Urinary bladder (tissue), 4 donors: Measurements from ENCODE around the gene ALOXE3. TPM values are rescaled to one million over a fixed set of nuclear protein-coding genes. Genes with fewer than 3 reads are reported as not detected.
"Not testable (repeated sequence)": the region's sequence is repeated elsewhere in the genome, so short reads cannot be mapped to it uniquely, and the experiment has no call there.

ENCODE experiments used
- DNase-seq: peaks from one replicate; pipeline ENCODE4 v3.0.0-alpha.2; 2015; ENCODE audit errors: extremely low spot score
- H3K27ac ChIP-seq: one replicate; pipeline ENCODE4 v1.5.1; 2013; ENCODE audit warnings: low read depth, mild to moderate bottlenecking, moderate library complexity
- H3K36me3 ChIP-seq: one replicate; pipeline ENCODE4 v1.6.1; 2013; ENCODE audit warnings: mild to moderate bottlenecking, moderate library complexity; ENCODE audit not compliant: insufficient read depth
- H3K4me1 ChIP-seq: one replicate; pipeline ENCODE4 v1.6.1; 2013; ENCODE audit warnings: mild to moderate bottlenecking, moderate library complexity; ENCODE audit not compliant: insufficient read depth
- H3K4me3 ChIP-seq: one replicate; pipeline ENCODE4 v1.5.1; 2013; ENCODE audit warnings: low read depth, low read length
- WGBS: extraction: QIAGEN DNeasy Blood & Tissue Kit; methylation state at CpG from one replicate; pipeline ENCODE4 v1.1.7; 2013; 5-methylcytosine and 5-hydroxymethylcytosine counted together
- polyA plus RNA-seq: library from polyadenylated mRNA; stranded (reverse); fragments of 200-250 nt; gene quantifications from one replicate; pipeline ENCODE4 v1.2.3, GENCODE V29; 2013
- total RNA-seq: library from RNA; depleted of rRNA; stranded (reverse); fragments of >200 nt; gene quantifications from one replicate; pipeline ENCODE4 v1.2.3, GENCODE V29; 2014
- donor health status: healthy with polysubstance abuse.
- donor health status: healthy.

The ALOXE3 gene
- total and polyA plus RNA-seq, 2 donors, result not detected

- no peak overlapping the region for H3K27ac ChIP-seq
- no peak overlapping the region for H3K4me3 ChIP-seq
- no peaks in the 10 kb centered on the region for H3K36me3 ChIP-seq
- no peaks in the 10 kb centered on the region for H3K4me1 ChIP-seq
- no peak for DNase-seq
- 65% methylated on average over 15 of the region's 15 CpGs for WGBS
These were observed 51.2 kb downstream of the ALOXE3 start for GRCh38 chr17:8066841-8067775.

GRCh38 chr17:8064561-8065019, 53.7 kb downstream of the ALOXE3 start:
- H3K27ac ChIP-seq, result no peak overlapping the region
- no peak for DNase-seq
- H3K4me1 ChIP-seq, result no peaks in the 10 kb centered on the region
- H3K36me3 ChIP-seq, result no peaks in the 10 kb centered on the region
- H3K4me3 ChIP-seq, result no peak overlapping the region
- 38% methylated on average over 6 of the region's 6 CpGs for WGBS

- no peaks in the 10 kb centered on the region for H3K4me1 ChIP-seq
- WGBS, result 5% methylated on average over 25 of the region's 28 CpGs
- H3K27ac ChIP-seq, result no peak overlapping the region
- H3K4me3 ChIP-seq, result no peak overlapping the region
- DNase-seq, result no peak
- no peaks in the 10 kb centered on the region for H3K36me3 ChIP-seq
These were observed 54.4 kb downstream of the ALOXE3 start for GRCh38 chr17:8063761-8064534.

GRCh38 chr17:8062807-8063483, 55.4 kb downstream of the ALOXE3 start:
- H3K4me1 ChIP-seq, result no peaks in the 10 kb centered on the region
- DNase-seq, result no peak
- H3K27ac ChIP-seq, result no peak overlapping the region
- no peak overlapping the region for H3K4me3 ChIP-seq
- 4% methylated on average over 15 of the region's 15 CpGs for WGBS
- H3K36me3 ChIP-seq, result no peaks in the 10 kb centered on the region

- Histone ChIP-seq H3K4me1 (no peaks in the 10 kb centered on the region), H3K27ac (no peak overlapping the region), H3K36me3 (no peaks in the 10 kb centered on the region), H3K4me3 (no peak overlapping the region)
- peak; percentile 49 for DNase-seq
- 8% methylated on average over 8 of the region's 8 CpGs for WGBS
These were observed 55.9 kb downstream of the ALOXE3 start for GRCh38 chr17:8062435-8062806.

- WGBS, result 34% methylated on average over 8 of the region's 8 CpGs
- H3K27ac ChIP-seq, DNase-seq, H3K4me1 ChIP-seq, H3K36me3 ChIP-seq, H3K4me3 ChIP-seq: not testable (repeated sequence)
These were observed 56.5 kb downstream of the ALOXE3 start for GRCh38 chr17:8061851-8062250.

- peak; percentile 76 for DNase-seq
- 7% methylated on average over 10 of the region's 10 CpGs for WGBS
- Histone ChIP-seq H3K27ac (no peak overlapping the region), H3K4me1 (peaks cover 3% of the 10 kb centered on the region), H3K4me3 (no peak overlapping the region), H3K36me3 (no peaks in the 10 kb centered on the region)
These were observed 58.0 kb downstream of the ALOXE3 start for GRCh38 chr17:8060274-8060673.

GRCh38 chr17:8059131-8059530, 59.2 kb downstream of the ALOXE3 start:
- no peak overlapping the region for H3K4me3 ChIP-seq
- H3K36me3 ChIP-seq, result no peaks in the 10 kb centered on the region
- H3K27ac ChIP-seq, result no peak overlapping the region
- peaks cover 3% of the 10 kb centered on the region for H3K4me1 ChIP-seq
- DNase-seq, result no peak
- WGBS, result 18% methylated on average over 7 of the region's 7 CpGs

- 4% methylated on average over 14 of the region's 14 CpGs for WGBS
- H3K27ac ChIP-seq, result no peak overlapping the region
- H3K4me3 ChIP-seq, result no peak overlapping the region
- H3K36me3 ChIP-seq, result no peaks in the 10 kb centered on the region
- H3K4me1 ChIP-seq, result peaks cover 3% of the 10 kb centered on the region
- peak; percentile 64 for DNase-seq
These were observed 60.6 kb downstream of the ALOXE3 start for GRCh38 chr17:8057691-8058114.

- DNase-seq, result no peak
- Histone ChIP-seq H3K4me3 (no peak overlapping the region), H3K4me1 (peaks cover 3% of the 10 kb centered on the region), H3K27ac (no peak overlapping the region), H3K36me3 (no peaks in the 10 kb centered on the region)
- WGBS, result 47% methylated on average over 17 of the region's 17 CpGs
These were observed 61.2 kb downstream of the ALOXE3 start for GRCh38 chr17:8056976-8057625.

GRCh38 chr17:8056232-8056975, 61.9 kb downstream of the ALOXE3 start:
- no peak overlapping the region for H3K4me3 ChIP-seq
- peak overlapping the region; percentile 60 for H3K27ac ChIP-seq
- no peaks in the 10 kb centered on the region for H3K36me3 ChIP-seq
- 28% methylated on average over 14 of the region's 14 CpGs for WGBS
- no peak for DNase-seq
- peaks cover 3% of the 10 kb centered on the region for H3K4me1 ChIP-seq

GRCh38 chr17:8055851-8056231, 62.5 kb downstream of the ALOXE3 start:
- 87% methylated on average over 3 of the region's 3 CpGs for WGBS
- DNase-seq, result no peak
- Histone ChIP-seq H3K4me3 (no peak overlapping the region), H3K36me3 (no peaks in the 10 kb centered on the region), H3K4me1 (peaks cover 3% of the 10 kb centered on the region), H3K27ac (peak overlapping the region; percentile 60)
